Measurements from ENCODE around the gene MGST2.

MGST2 gene

GRCh38 chr4:139704915-139705485 is 39.4 kb downstream of the MGST2 start:
- DNase-seq (ENCODE audit: low read depth in 2 of 2) = no peak

DNA sequence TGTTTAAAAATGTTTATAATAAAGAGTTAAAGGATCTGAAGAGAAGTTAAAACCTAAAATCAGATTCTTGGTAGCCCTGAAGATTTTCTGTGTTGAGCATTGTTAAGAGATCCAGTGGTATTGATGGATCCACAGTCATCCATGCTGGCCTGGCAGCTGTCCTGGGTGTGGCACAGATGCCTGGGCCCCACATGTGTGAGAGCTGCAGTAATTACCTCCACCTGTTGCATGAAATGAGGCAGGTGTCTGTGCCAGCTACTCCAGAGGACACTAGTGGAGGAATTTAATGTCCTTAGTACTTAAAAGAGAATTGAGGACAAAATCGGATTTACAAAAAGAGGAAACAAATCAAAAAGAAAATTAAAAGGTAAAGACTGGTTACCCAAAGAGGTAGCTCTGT is 44.0 kb downstream of the MGST2 start:
- DNase-seq (ENCODE audit: low read depth in 2 of 2) = no peak

GRCh38 chr4:139710073-139710472 is 44.5 kb downstream of the MGST2 start:
- no peak for DNase-seq (ENCODE audit: low read depth in 2 of 2)

GRCh38 chr4:139711461-139711860 is 45.8 kb downstream of the MGST2 start:
- DNase-seq (ENCODE audit: low read depth in 2 of 2) = no peak

GRCh38 chr4:139712882-139713281 is 47.3 kb downstream of the MGST2 start:
- DNase-seq (ENCODE audit: low read depth in 2 of 2) = no peak

DNA sequence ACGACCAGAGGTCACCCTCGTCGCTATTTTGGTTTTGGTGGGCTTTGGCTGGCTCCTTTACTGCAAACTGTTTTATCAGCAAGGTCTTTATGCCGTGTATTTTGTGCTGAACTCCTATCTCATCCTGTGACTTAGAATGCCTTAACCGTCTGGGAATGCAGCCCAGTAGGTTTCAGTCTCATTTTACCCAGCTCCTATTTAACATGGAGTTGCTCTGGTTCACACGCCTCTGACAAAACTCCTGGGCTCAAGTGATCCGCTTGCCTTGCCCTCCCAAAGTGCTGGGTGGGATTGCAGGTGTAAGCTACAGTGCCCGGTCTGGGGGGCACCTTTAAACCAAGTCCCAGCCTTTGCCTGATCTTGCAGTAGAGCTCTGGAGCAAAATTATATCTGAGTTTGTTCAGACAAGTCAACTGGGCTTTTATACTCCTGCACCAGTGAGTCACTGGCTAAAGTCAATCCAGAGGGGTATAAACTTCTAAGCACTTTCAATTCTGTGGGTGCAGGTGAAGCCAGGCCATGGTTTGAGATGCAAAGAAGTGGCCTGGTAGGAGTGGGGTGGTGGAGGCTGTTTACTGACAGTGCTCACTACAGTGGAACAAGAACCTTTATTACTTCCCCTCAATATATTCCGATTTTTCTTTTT is 50.2 kb downstream of the MGST2 start:
- no peak for DNase-seq (ENCODE audit: low read depth in 2 of 2)

- no peak for DNase-seq (ENCODE audit: low read depth in 2 of 2)
Measured at GRCh38 chr4:139718358-139718757, 52.7 kb downstream of the MGST2 start.

- no peak for DNase-seq (ENCODE audit: low read depth in 2 of 2)
Measured at GRCh38 chr4:139718833-139719232, 53.2 kb downstream of the MGST2 start.

- DNase-seq (ENCODE audit: low read depth in 2 of 2) = no peak
Measured at GRCh38 chr4:139719381-139720101, 53.9 kb downstream of the MGST2 start.

DNA sequence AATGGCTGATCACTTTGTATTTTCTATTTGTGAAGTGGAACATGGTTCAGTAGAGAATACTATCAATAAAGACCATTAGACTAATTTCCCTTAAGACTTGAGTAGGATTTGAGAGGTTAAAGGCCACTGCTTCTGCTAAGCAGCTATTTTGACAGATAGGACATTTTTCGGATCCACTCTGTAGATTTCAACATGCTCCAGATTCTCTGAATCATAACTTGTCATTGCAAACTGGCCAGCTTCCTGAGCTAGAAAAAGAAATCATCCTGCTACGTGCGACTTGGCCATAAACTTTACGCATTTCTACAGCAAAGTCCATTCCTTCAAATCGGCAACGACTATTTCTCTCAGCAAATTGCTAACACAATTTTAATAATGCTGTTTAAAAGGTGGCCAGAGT is 55.2 kb downstream of the MGST2 start:
- no peak for DNase-seq (ENCODE audit: low read depth in 2 of 2)

- no peak for DNase-seq (ENCODE audit: low read depth in 2 of 2)
Measured at GRCh38 chr4:139721789-139722188, 56.2 kb downstream of the MGST2 start.

GRCh38 chr4:139725236-139725635 is 59.6 kb downstream of the MGST2 start:
- DNase-seq (ENCODE audit: low read depth in 2 of 2) = no peak

DNA sequence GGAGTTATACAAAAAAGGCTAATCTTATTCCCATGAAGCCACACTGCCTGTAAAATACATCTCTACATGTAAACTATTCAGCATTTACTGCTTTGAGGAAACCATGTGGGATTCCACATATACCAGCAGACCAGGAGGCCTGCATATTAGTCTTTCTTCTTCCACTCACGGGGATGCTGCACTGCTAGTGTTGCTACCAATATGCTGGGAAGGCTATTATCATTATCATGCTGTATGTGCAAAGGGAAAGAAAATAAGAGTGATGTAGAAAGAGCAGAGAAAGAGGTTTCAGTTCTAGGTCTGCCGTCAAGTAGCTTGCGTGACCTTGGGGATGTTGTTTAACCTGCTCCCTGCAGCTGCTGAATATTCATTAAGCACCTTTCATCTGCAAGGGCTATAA is 61.0 kb downstream of the MGST2 start:
- DNase-seq (ENCODE audit: low read depth in 2 of 2) = no peak

GRCh38 chr4:139728146-139728545 is 62.5 kb downstream of the MGST2 start:
- no peak for DNase-seq (ENCODE audit: low read depth in 2 of 2)

GRCh38 chr4:139728840-139729239 is 63.2 kb downstream of the MGST2 start:
- DNase-seq (ENCODE audit: low read depth in 2 of 2) = no peak

GRCh38 chr4:139732991-139733570 is 67.5 kb downstream of the MGST2 start:
- no peak for DNase-seq (ENCODE audit: low read depth in 2 of 2)

GRCh38 chr4:139734201-139734874 is 68.7 kb downstream of the MGST2 start:
- DNase-seq (ENCODE audit: low read depth in 2 of 2) = no peak

- peak; percentile 14 to 15 for DNase-seq (ENCODE audit: low read depth in 2 of 2)
Measured at GRCh38 chr4:139734875-139735380, 69.3 kb downstream of the MGST2 start.

DNA sequence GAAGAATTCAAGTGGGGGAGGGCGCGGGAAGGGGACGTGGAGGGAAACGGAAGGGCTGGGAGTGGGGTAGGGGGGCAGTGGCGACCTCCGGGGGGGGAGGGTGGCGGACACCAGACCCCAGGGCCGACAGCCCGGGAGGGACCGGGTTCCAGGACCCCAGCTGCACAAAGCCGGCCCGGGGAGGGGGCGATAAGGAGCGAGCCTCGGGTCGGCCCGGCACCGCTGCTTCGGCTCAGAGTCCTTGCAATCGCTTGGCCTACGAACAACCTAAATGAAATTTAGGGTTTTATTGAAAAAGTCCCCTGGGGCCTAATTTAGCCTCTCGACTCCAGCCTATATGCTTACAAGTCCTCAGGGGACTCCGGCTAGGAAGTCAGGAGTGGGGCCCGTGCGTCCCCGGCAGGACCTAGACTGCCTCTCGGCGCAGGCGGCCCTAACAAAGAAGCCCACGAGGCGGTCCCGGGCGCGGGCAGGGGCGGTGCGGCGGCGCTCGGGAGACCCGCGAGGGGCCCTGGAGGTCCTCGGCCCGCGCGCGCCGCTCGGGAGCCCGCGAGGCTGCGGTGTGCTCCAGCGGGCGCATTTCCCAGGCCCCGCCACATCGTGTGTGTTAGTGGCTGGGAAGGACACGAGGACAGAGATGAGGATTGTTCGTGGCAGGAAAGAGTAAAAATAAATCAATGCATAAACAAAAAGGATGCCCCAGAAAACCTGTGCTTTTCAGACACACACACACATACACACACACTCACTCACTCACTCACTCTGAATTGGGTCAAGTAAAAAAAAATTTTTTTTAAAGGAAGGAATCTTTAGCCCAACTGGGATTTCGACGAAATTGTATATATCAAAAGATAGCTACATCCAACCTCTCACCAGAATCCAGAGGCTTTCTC is 70.0 kb downstream of the MGST2 start:
- no peak for DNase-seq (ENCODE audit: low read depth in 2 of 2)

GRCh38 chr4:139736274-139736660 is 70.6 kb downstream of the MGST2 start:
- no peak for DNase-seq (ENCODE audit: low read depth in 2 of 2)

DNA sequence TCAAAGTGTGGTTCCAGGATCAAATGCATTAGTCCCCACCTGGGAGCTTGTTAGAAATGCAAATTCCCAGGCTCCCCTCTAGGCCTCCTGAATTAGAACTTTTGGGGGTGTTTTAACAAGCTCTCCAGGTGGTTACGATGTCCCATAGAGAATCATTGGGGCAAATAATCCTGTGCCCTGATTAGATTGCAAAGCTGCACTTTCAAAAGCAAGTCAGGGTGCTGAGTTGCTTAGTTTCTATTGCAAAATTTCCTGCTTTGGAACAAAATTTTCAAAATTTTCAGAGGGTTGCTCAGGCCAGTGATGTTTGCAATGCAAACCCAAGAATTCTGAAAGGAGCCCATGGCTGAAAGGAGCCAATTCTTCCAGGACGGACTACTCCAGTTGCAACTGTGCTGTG is 71.0 kb downstream of the MGST2 start:
- no peak for DNase-seq (ENCODE audit: low read depth in 2 of 2)
